GM18511 (cell line): ENCODE measurements around the gene MRPS23.
A peak's percentile ranks its signal among the peaks of the same experiment; 100 is the strongest.

ENCODE experiments used
- ATAC-seq: cut with Tn5 transposase; IDR thresholded peaks from one replicate; pipeline ENCODE4 v1.9.1; 2021; ENCODE audit warnings: mild to moderate bottlenecking, moderate library complexity; ENCODE audit not compliant: unreplicated experiment

Gene MRPS23

DNA sequence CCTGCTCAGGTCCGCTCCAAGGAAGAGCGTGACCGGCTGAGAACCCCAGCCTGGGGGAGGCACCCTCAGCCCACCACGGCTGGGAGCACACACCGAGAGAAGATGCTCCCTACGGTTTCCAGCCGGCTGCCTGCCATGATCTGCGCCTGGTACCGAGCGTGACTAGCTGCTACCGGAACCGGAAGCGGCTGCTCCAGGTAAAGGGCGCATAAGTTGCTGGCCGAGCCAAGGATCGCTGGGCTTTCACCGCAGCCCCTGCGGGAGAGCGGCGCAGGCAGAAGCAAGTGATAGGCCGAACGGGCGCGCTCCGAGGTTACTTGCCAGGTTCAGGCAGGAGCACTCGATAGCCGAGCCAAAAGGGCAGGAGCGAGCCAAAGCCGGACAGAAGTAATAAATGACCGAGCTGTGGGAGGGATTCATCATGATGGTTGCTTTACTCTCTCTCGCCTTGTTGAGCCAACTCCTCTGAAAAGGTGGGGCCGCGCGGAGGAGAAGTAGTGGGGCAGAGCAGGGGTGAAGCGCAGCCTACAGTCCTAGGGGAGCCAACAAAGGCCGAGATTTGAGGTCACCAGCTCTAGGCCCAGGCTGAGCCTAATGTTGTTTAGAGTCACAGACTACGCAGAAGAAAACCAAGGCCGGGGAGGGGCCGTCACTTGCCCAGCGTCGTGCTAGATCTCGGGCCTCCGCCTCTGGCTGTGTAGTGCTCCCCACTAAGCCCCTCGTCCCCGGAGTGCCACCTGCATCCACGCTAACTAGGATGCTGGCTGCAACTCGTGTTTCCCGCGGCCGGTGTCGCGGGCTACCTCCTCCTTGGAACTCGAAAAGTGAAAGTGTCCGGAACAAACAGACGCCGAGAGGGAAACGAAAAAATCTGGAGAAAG lies at the start of gene MRPS23:
MRPS23 (minus strand) TSS at position 171 of the 881 bp plus-strand sequence; CDS start at position 137, 34 bp downstream.
- peak; percentile 95 for ATAC-seq

DNA sequence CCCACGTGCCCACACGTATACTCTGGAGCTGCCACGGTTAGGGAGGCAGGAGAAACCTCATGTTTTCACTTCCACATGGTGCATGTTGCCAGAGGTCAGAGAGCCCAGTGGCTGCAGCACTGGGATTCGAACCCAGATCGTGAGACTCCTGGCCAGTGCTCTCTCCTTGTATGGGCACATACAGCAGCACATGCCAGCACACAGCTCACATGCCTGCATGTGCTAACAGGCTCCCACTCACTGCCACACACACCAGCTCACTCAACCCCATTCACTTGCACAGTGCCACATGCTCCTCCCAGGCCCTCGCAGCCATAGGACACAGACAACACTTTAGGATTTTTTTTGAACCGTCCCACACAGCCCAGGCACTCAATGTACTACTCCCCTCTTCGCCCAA lies 49.5 kb upstream of the MRPS23 start:
- ATAC-seq: no peak

DNA sequence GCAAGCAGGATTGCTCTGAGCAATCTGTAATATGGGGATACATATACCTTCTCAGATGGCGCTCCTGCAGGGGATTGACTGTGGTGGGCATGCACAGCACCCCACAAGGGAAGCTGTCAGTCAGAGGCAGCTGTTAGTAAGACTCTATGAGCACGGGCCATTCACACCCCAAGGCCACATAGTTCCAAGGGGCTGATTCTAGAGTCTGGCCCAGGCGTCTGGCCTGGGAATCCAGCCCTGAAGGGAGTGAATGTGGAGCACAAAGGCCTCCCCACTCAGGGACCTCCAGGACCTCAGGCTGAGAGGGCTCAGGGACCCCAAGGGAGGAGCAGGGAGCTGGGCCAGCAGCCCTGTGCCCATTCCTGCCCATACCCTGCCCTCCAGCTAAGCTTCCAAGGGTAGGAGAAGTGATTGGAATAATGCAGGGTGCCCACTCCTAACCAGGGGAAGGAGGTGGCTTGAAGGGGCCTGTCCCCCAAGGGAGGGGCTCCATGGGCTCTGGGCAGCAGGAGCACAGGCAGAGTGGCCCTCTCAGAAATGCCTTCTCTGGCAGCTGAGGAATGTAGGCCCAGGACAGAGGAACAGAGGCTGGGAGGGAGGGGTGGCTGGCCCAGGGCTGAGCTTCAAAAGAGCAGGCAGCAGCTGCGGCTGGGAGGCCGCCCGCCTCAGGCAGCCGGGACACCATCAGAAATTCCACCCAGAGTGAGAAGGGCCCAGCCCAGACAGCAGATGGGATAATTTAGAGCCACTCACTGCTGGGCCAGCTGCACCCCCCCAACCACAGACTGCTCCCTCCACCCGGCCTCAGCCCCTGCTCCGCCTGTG lies 48.9 kb upstream of the MRPS23 start:
- ATAC-seq: no peak

DNA sequence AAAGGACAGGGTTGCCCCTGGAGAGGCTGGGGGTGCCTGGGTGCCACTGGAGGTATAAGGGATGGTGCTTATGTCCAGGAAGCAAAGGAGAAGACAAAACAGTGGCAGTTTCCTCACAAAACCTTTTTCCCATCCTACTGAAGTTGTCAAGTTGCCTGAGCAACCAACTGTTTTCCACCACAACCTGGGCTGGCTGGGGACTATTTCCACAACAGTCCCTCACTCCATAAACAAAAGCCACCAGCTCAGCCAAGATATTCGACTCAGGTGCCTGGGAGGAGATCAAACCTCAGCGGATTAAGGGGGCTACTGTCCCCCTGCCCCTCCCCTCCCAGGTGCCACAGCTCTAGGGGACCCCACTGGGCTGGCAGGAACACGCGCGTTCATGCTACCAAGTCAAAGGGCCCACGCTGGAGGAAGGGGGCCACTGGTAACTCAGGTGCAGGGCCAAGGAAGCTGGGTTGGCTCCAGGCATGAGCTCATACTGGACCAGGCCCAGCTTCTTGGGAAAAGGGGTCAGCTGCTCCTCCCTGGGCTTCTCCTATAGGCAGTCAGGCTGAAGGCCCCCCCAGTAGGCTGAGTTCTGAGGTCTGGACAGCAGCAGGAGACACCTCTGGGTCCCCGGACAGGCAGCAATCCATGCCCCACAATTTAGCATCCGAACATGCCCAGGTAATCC lies 45.7 kb upstream of the MRPS23 start:
- ATAC-seq: no peak

- ATAC-seq: no peak
These were observed 45.0 kb upstream of the MRPS23 start for GRCh38 chr17:57894848-57895247.

DNA sequence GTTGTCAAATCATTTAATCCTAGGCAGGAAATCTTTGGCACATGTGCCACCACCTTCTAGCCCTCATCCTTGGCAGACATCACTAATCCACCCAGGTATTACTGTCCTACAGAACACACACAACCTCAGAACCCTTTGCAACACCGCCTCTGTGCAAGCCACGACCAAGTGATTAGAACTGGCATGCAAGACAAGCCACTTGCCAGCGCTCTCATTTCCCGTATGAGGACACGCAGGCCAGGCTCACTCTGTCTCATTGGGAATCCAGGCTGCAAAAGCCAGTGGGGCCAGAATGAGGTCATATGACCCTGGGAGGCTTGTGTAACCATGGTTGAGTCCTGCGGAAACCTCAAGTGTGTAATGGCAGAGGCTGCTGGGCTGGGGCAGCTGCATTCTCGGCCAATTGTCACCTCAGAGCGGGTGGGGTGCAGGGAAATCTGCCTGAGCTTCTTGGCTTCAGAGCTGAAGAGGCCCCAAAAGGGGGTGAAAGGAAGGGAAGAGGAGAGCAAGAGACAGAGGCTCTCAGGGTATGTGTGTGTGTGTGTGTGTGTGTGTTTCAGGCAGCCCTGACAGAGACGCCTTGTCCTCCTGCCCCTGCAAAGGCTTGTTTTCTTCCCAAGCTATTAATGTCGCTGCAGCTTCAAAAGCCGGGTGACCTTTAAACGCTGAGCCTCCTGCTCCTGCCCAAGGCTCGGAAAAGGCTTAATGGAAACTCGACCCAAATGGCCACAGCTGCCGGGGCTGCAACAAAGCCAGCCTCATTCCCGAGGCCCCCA lies 43.2 kb upstream of the MRPS23 start:
- ATAC-seq: peak; percentile 30

DNA sequence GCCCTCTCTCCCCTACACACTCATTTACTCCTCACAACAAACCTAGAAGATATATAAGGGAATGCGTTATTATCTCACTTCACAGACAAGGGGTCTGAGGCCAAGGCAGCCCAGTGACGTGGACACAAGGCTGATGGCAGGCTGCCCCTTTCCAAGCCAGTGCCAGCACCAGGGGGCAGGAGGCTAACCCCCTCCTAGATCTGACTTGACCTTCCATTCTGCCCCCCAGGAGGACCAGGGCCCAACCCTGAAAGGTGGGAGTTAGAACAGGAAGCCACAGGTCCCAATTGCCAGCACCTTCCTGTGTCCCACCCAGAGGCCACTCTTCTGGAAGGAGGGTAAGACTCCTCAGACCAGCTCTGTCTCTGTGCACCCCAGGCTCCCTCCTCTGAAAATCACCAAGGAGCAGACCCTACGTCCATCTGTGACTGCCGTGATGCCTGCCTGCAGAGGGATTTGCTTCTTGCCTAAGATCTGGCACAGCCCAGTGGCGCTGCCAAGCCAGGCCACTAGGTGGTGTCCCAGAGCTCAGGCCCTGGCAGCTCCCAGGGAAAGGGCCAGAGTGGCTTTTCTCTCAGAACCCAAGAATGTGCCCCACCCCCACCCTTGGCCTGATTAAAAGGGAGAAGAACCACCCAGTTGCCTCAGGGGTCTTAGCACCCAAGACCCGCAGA lies 42.4 kb upstream of the MRPS23 start:
- peak; percentile 52 for ATAC-seq

- ATAC-seq: no peak
These were observed 41.0 kb upstream of the MRPS23 start for GRCh38 chr17:57890857-57891232.

DNA sequence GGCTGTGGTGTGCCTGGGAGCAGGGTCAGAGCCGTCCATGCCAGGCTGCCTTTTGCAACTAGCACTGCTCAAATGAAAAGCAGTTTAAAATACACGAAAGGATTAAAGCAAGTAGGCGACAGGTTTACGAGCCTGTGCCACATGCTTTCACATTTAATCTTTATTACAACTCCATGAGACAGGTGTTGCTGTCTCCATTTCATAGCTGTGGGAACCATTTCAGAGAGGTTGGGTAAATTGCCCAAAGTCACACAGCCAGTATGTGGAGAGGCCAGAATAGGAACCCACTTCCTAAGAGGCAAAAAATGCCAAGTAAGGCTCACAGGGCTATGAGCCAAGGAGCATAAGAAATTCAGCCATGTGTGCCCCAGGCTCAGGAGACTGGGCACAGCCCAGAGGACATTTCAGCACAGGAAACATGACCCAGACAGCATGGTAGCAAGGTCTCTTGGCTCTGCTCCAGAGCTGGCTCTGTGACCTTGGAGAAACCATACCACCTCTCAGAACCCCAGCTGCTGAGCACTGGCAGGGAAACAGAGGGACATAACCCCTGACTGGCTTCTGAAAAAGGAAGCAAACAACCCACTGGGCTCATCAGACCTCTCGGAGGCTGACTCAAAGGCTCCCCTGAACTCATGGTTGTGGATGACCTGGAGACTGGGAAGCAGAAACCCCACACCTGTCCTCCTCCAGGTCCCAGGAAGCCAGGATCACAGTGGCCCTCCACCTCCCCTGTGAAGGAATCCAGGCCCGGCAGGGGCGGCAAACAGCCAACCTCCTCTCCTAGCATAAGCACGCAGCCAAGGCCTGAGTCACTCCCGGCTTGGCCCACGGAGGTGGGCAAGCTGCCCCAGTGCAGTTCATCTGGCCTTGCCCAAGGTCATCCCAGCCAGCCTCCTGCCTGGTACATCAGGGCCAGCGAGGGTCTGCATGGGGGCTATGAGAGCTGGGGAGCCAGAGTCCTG lies 40.3 kb upstream of the MRPS23 start:
- ATAC-seq: no peak

DNA sequence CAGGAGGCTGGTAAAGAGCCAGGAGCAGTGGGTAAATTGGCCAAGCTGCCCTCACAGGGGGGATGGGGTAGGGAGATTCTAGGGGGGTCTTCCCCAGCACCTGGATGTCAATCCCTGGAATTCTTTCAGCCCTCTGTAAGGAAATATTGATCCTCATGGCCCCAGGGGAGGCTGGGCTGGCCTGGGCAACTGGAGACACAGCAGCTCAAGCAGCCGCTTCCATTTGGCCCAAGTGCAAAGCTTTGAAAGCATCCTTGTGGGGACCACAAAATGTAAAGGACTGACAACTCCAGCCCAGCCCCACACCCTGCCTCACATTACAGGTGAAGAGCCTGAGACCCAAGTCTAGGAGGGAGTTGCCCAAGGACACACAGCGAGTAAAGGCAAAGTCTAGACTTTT lies 39.4 kb upstream of the MRPS23 start:
- no peak for ATAC-seq

- no peak for ATAC-seq
These were observed 38.7 kb upstream of the MRPS23 start for GRCh38 chr17:57888311-57889216.

- ATAC-seq: no peak
These were observed 37.3 kb upstream of the MRPS23 start for GRCh38 chr17:57887161-57887560.

- no peak for ATAC-seq
These were observed 36.2 kb upstream of the MRPS23 start for GRCh38 chr17:57886020-57886419.

GRCh38 chr17:57885148-57885915 lies 35.5 kb upstream of the MRPS23 start:
- ATAC-seq: no peak

- no peak for ATAC-seq
These were observed 32.0 kb upstream of the MRPS23 start for GRCh38 chr17:57881783-57882351.

GRCh38 chr17:57881143-57881542 lies 31.3 kb upstream of the MRPS23 start:
- no peak for ATAC-seq

DNA sequence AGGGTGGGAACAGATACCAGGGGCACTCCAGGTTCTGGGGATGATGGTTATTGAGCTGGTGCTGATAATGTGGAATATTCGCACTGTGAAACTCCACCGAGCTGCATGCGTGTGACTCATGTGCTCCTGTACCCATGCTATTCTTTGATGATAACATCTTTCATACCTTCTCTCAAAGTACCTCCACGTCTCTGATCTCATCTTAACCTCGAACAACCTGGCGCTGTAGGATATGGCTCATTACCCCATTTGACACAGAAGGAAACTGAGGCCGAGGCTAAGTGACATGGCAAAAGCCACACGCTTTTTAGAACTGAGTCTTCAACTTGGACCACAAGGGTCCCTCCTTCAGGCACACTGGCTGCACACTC lies 30.2 kb upstream of the MRPS23 start:
- ATAC-seq: no peak
